DMS79 treated with DMSO at 0.1 percent for 48 hours (cell line): ENCODE measurements around the gene GTPBP3.

ENCODE experiments used
- DNase-seq: peaks from one replicate; lab custom pipeline; 2025; lab: John Stamatoyannopoulos, UW

The GTPBP3 gene

DNA sequence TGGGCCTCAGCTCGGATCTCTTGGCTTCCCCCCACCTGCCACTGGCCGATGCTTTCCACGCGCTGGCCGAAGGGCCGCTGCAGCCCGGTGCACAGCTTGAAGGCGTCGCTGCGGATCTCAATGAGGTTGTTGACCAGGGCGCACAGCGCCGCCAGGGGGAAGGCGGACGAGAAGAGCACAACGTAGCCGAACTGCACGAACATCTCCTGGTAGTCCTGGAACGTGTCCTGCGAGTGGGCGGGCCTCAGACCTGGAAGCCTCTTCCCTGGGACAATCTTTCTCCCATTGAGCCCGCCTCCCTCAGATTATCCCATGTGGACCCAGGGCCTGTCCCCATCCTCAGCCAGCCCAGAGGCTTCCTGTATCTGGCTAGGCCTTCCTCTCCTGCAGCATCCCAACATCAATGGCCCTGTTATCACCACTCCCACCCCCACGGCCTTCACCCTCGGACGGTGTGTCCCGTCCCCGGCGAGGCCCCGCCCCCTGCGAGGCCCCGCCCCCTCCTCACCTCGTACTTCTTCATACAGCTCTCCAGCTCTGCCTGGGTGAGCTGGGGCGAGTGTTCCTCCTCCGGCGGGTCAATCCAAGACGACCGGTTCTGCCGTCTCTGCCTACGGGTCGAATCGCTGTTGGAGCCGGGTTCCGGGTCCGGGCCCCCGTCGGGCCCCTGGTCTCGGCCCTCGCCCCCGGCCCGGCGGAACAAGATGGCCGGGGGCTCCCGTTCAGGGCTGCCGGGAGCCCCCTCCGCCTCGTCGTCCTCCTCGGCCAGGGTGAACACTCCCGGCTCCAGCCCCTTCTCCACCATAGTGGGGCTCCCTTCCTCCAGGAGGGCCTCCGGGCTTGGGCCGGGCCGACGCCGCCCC is 9.5 kb upstream of the GTPBP3 start:
- DNase-seq: no peak

DNA sequence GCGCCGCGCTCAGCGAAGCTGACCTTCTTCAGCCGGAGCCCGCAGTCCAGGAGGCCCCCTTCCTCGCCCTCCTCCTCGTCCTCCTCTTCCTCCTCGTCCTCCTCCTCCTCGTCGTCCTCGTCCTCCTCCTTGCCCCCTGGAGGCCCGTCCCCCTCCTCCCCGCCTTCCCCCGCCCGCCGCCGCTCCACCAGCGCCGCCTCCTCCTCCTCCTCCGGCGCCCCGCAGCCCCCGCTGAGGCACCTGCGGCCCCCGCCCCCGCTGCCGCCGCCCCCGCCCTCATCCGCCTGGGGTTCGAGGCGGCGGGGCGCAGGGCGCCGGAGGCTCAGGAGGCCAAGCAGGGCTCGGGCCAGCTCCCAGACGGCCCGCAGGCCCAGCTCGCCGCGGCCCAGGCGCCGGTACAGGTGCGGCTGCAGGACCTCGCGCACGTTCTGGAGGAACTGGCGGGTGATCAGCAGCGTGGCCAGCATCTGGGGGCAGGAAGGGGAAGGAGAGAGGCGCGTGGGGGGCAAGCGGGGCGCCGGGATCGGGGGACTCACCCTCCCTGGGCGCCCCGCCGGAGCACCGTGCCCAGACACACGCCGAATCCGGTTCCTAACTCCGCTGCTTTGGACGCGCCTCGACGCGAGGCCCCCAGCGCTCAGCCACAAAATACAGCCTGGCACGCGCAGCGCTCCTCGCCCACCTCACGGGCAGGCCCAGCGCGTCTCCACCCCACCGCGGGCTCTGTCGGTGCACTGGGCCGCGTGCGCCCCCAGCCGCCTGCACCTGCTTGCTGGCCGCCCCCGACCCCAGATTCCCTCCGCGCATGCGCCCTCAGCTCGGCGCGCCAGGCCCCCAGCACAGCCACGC is 8.6 kb upstream of the GTPBP3 start:
- DNase-seq: no peak

DNA sequence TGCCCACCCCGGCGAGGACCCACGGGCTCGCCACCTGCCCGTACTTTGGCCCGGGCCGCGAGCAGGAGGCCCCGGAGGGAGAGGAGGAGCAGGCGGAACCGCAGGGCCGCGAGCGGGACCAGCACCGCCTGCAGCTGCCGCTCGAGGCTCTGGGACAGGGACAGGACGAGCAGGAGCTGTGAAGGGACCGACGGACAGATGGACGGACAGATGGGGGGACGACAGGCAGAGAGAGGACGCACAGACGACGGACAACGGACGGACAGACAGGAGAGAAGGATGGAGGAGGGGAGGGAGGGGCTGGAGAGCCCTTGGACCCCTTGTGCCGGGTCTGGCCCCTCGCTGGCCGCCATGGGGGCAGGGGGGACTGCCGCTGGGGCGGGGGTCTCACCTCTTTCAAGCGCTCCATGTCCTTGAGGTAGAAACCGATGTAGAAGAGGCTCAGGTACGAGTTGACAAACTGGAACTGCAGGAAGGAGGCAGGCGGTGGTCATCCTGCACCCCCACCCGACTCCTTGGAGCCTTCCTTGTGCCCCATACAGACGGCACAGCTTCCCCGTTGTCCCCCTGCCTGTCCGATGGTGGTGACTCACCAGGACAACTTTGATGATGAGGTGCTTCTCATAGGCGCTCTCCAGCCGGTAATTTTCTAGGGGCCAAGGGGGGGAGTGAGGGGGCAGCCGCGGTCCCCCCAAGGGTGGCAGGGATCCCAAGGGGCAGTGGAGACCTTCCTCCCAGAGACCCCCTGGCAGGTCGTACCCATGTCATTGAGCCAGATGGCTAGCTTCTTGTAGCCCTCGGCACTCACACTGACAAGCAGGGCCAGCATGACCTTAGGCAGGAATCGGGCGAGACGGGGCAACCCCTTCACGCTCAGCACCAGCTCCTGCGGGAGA is 7.7 kb upstream of the GTPBP3 start:
- DNase-seq: no peak

DNA sequence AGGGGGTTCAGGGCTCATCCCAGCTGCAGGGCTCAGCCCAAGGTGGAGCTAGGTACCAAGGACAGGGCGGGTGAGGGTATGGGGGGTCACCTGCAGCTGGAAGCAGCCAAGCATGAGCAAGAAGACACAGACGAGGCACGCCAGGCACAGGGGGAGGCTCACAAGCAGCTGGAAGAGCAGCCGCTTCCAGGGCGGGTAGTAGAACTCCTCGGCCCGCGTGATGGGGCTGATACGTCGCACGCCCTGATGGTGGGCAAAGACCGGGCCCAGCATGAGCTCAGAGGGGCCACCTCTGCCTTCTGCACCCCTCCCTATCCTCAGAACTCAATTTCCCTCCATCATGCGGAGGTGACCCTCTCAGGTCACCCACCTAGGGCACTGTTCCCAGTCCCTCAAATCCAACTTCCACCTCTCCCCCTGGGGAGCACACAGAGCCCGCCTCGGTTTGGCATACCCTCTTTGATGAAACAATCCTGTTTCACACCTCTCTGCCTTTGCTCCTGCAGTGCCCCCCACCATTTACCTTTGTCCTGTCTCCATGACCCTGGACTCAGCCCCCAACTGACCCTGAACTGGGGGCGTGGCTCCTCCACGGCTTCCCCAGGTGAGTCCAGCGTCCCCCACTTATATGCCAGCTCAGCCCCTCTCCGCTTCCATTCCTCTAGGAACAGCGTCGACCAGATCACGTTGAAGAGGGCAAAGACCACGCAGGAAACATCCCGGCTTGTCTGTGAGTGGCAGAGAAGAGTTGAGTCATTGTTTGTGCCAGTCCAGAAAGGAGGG is 6.9 kb upstream of the GTPBP3 start:
- DNase-seq: no peak

DNA sequence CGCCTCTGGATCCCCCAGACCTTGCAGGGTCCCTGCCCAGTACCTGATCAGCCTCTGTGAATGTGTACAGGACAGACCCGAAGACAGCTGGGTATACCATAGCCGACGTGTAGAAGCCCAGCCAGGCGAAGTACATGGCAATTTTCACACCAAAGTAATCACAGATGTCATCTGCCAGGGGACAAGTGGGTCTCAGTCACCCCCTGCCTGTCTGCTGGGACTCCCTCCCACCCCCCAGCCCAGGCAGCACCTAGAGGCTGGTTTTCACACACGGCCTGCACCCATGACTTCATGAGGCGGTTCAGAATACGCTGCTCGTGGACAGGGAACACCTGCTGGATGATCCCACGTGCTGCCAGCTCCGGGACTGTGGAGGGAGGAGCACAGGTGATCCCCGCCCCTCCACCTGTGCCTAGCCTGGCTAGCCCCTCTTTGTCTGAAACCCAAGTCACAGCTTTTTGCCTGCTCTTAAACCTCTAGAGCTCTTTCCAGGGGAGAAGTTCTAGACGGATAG is 6.3 kb upstream of the GTPBP3 start:
- no peak for DNase-seq

DNA sequence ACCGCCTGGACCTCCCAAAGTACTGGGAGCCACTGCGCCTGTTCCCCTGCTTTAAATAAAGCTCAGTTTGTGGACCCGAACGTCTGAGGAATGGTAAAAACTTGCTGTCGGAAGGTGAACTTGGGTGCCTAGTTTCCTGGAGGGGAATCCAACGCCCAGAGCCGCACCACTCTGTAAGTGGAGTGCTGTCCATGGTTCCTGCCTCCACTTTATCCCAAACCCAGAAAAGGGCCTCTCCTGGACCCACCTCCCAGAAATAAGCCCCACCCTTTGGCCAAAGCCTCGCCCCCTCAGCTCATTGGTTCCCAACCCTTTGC is 5.0 kb upstream of the GTPBP3 start:
- DNase-seq: no peak

DNA sequence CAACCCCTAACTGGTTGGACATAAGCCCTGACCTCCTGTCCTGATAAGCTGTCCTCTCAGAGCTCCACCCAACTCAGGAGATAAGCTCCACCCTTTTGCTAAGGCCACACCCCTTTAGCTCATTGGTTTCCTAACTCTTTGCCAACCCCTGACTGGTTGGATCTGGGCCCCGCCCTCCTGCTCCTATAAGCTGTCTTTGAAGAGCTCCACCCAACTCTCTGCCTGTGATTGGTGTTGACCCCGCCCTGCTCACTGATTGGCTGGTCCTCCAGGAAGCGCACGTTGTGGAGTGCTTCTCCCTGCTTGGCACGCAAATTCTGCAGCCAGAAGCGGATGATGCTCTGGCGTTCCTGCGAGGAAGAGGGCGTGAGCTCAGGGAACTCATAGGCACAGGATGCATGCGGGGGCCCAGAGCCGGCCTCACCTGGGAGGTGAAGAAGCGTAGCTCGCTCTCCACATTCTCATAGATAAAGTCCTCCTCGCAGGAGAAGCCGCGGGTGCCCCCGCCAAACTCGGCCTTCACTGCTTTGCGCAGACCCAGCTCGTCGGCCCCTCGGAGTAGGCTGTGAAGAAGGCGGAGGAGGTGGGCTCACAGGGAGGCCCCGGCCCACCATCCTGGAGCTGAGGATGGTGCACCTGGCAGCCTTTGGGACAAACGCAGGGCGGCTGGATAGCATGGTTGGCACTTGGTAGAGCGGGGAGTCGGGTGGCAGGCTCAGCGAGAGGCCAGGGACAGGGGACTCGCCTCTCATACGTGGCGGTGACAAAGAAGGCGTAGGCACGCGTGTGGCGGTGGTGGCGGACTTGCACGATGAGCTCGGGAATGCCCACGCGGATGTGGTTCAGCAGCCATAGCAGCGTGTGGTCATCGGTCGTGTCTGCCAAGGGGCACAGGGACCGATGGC is 4.4 kb upstream of the GTPBP3 start:
- DNase-seq: no peak

DNA sequence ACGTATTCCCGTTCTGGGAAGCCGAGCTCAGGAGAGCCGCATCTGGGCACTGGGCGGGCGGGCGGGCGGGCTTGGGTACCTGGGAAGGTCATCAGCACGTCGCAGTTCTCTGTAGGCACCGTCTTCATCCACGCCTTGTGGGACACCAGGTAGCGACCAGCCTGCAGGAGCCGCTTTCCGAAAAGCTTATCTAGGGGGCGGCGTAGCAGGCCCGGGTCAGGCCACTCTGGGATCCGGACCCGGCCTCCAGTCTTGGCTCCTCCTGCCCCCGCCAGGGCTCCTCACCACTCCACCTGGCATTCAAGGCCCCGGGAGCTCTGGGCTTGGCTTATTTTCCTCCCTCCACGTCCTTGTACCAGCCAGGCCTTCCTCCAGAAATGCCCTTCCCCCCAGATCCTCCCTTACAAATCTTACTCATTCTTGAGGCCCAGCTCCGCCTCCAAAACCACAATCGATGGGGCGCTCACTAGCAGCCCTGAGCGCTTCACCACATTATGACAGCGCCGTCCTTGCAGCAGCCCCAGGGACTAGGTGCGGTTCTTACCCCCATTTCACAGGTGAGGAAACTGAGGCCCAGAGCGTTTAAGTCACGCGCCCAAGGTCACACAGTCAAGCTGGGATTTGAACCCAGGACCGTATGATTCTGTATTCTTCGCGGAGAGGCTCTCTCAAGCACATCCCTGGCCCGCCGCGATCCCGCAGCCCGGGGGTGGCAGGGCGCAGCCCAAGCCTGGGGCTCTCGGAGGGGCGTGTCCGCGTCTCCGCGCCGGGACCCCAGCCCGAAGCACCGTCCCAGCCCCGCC is 3.5 kb upstream of the GTPBP3 start:
- peak; percentile 43 for DNase-seq

DNA sequence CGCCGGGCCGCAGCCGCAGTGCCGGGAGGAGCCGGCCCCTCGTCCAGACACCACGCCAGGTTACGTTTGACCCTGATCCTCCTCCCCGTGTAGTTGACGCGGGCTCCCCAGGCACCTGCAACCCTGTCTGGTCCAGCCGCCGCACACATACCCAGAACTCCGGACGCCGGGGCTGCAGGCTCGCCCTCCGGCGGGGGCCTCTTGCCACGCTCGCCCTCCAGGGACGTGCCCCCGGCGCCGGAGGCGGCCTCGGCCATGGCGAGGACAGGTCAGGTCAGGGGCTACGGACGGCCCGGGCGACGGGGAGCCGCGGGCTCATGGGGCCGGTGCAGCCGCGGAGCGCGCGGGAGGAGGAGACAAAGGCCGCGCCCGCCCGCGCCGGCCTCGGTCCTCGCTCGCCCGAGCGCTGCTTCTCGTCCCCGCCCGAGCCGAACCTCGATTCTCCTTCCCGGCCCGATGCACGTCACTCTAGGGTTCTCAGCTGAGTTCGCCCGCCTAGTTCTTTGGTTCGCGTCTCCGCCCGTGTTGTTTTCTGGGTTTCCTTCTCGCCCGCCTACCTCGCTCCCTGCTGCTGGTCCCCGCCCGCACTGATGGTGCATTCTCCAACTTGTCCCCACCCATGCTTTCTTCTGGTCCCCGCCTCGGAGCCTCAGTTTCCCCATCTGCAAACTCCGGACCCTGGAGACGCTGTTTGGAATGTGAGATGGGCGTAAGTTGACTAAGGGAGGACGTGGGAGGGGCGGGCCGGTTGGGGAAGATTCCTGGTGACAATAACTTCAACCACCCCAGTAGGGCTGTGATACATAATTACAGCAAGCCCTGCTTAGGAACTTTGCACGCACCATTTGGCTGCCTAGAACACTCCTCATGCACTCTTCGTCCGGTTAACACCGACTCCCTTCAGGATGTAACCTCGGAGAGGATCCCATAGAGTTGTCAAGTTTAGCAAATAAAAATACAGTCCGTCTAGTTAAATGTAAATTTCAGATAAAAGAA is 2.6 kb upstream of the GTPBP3 start, which contains the start of gene ANO8:
ANO8 (minus strand) TSS at position 442 of the 996 bp plus-strand sequence; CDS start at position 257, 185 bp downstream.
- DNase-seq: peak; percentile 96

DNA sequence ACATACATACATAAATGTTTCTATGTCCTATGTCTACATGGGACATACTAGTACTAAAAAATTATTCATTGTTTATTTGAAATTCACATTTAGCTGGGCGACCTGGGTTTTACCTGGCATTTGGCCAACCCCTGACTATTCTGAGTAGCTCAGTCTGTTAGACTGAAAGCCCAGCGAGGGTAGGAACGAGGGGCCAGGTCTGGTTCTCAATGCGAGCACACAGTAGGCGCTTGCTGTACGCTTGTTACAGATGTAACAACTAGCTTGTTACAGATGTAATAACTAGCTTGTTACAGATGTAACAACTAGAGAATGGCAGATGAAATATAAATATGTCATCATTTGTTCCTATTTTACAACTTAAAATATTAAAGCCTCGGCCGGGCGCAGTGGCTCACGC is 1.8 kb upstream of the GTPBP3 start:
- peak; percentile 32 for DNase-seq

DNA sequence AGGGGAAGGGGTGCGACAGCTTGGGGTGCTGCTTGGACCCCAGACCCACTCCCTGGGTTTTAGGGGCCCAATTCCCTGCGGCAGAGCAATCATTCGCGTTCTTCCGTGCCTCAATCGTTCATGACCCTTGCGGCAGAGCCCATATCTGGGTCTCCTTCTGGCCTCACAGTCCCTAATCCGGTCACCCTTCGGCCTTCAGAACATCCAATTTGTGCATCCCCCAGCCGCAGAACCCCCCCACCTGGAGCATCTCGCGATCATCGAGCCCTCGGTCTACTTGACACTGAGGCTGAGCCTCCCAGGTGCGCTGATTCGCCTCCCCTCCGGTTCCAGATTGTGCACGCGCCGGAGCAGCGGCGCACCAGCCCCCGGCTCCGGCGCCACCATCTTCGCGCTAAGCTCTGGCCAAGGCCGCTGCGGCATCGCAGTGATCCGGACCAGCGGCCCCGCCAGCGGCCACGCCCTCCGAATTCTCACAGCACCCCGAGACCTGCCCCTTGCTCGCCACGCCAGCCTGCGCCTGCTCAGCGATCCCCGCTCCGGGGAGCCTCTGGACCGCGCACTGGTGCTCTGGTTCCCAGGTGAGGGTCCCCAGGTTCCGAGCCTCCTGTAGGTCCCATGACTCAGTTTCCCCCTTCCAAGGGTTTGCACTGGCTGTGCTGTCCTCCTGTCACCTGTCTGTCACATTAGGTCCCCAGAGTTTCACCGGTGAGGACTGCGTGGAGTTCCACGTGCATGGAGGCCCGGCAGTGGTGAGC is 501 bp downstream of the GTPBP3 start:
- peak; percentile 32 for DNase-seq

DNA sequence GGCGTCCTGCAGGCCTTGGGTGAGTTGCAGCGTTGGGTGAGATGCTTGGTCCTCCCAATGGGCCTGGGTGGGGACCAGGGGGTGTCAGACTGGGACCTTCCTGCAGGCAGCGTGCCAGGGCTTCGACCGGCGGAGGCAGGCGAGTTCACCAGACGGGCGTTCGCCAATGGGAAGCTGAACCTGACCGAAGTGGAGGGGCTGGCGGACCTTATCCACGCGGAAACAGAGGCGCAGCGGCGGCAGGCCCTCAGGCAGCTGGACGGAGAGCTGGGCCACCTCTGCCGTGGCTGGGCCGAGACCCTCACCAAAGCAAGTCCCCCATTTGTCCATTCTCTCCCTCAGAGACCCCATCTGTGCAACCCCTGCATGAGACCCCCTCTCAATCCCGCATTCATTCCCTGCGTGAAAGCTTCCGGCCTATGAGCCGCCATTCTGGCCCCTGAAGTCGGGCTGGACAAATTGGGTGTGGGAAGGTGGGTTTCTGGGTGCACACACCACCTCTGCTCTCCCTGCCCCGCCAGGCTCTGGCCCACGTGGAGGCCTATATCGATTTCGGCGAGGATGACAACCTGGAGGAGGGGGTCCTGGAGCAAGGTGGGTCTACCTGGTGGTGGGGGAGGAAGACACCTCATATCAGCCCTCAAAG is 1.2 kb downstream of the GTPBP3 start:
- DNase-seq: no peak

DNA sequence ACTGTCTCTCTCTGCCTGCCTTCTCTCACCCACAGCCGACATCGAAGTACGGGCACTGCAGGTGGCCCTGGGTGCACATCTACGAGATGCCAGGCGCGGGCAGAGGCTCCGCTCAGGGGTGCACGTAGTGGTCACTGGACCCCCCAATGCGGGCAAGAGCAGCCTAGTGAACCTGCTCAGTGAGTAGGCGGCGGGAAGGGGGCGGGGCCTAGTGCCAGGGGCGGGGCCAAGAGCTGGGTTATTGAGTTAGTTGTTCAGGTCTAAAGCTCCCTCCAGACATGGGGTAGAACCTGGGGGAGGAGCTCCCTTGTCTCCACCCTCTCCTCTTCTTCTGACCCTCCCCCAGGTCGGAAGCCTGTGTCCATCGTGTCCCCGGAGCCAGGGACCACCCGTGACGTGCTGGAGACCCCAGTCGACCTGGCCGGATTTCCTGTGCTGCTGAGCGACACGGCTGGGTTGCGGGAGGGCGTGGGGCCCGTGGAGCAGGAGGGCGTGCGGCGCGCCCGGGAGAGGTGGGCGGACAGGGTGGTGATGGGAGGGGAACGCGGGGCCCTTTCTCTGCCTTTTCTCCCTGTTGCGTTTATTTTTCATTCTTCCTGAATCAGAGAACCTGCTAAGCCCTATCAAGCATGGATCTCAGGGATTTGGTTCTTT is 1.9 kb downstream of the GTPBP3 start:
- no peak for DNase-seq

DNA sequence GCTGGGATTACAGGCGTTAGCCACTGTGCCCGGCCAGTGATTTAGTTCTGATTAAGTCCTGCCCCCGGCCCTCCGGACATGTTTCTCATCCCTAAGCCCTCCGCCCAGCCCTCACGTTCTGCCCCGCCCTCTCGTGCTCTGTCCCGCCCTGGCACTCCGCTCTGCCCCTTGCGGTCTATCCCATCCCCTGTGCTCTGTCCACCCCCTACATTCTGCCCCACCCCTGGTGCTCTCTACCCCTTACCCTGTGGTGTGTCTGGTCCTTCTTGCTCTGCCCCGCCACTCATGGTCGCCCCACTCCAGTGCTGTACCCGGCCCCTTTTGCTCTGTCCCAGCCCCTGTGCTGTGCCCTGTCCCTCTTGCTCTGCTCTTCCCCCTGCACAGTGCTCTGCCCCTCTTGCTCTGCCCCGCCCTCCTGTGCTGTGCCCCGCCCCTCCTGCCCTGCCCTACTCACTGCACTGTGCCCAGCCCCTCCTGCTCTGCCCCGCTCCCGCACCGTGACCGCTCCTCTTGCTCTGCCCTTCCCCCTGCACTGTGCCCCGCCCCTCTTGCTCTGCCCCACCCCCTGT is 3.0 kb downstream of the GTPBP3 start:
- DNase-seq: no peak

DNA sequence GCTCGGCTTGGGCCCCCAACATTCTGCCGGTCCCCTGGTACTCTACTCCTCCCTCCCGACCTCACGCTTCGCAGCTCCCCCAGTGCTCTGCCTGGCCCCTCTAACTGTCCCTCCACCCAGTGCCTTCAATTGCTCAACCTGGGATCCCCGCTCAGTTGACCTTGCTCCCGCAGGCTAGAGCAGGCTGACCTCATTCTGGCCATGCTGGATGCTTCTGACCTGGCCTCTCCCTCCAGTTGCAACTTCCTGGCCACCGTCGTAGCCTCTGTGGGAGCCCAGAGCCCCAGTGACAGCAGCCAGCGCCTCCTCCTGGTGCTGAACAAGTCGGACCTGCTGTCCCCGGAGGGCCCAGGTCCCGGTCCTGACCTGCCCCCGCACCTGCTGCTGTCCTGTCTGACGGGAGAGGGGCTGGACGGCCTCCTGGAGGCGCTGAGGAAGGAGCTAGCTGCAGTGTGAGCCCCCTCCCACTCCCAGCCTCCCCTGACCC is 3.6 kb downstream of the GTPBP3 start:
- no peak for DNase-seq

DNA sequence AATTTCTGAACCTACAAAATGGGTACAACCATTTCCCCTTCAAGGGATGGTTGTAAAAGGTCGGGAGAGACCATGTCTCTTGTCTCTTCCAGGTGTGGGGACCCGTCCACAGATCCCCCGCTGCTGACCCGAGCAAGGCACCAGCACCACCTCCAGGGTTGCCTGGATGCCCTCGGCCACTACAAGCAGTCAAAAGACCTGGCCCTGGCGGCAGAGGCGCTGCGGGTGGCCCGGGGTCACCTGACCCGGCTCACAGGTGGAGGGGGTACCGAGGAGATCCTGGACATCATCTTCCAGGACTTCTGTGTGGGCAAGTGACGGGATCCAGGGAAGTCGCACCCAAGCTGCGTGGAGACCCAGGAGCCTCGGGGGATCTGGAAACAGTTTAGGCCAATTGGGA is 4.0 kb downstream of the GTPBP3 start:
- DNase-seq: no peak
